Measurements from ENCODE around the gene PHACTR1.

The PHACTR1 gene

GRCh38 chr6:12955956-12956355 is 239.4 kb downstream of the PHACTR1 start:
- no peak for DNase-seq (ENCODE audit: low spot score)

DNA sequence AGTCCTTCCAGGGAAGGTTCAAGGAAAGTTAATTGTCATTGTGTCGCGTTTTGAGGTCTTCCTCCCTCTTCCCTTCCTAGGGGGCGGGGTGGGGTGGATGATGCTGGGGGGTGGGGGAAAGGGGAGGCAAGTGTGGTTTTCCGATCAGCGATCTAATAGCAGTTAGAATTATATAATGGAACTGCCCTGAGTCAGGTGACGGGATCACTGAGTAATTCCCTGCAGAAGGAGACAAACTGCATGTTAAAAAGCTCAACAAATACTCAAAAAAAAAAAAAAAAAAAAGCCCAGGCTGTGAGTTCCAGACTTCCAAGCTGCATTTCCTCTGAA is 240.4 kb downstream of the PHACTR1 start:
- no peak for DNase-seq (ENCODE audit: low spot score)

- no peak for DNase-seq (ENCODE audit: low spot score)
Measured at GRCh38 chr6:12957321-12958051, 240.9 kb downstream of the PHACTR1 start.

GRCh38 chr6:12958052-12958706 is 241.6 kb downstream of the PHACTR1 start:
- DNase-seq (ENCODE audit: low spot score): no peak

- no peak for DNase-seq (ENCODE audit: low spot score)
Measured at GRCh38 chr6:12961761-12962160, 245.2 kb downstream of the PHACTR1 start.

GRCh38 chr6:12962529-12962928 is 246.0 kb downstream of the PHACTR1 start:
- DNase-seq (ENCODE audit: low spot score): no peak

- DNase-seq (ENCODE audit: low spot score): no peak
Measured at GRCh38 chr6:12962987-12963386, 246.4 kb downstream of the PHACTR1 start.

DNA sequence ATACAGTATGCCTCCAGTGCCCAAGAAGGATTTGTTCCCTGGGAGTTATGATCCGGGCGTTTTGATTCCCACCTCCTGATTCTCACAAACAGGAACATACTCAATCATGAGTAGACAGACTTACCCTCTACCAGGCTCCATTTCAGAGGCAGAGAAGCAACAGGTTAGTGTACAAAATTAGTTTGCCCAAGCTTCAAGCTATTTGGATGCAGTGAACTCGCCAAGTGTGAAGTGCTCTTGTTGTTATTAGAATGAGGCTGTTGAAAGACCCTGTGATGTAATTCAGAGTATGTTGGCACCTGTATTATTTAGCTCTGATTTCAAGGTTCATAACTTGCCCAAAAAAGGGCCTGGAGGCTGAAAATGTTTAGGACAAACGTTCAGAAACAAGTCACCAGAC is 247.0 kb downstream of the PHACTR1 start:
- DNase-seq (ENCODE audit: low spot score): no peak

DNA sequence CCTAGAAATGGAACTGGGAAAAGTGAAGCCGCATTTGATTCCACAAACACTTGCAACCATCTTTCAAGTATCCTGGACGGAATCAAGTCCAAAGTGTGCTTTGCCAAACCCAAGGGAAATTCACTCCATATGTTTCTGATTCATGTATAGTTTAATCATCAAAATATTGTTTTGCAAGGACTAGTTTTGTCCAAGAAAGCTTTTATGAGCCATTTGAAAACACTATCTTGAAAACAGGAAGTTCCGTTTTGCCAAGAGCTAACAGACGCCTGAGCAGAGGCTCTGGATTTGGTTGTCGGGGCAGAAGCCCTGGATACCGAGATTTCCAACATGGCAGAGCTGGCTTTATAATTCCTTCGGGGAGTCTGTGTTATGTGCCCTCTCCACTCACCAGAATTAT is 251.1 kb downstream of the PHACTR1 start:
- no peak for DNase-seq (ENCODE audit: low spot score)

GRCh38 chr6:12968290-12968689 is 251.7 kb downstream of the PHACTR1 start:
- no peak for DNase-seq (ENCODE audit: low spot score)

- no peak for DNase-seq (ENCODE audit: low spot score)
Measured at GRCh38 chr6:12968839-12969558, 252.4 kb downstream of the PHACTR1 start.

- no peak for DNase-seq (ENCODE audit: low spot score)
Measured at GRCh38 chr6:12969966-12970365, 253.4 kb downstream of the PHACTR1 start.

DNA sequence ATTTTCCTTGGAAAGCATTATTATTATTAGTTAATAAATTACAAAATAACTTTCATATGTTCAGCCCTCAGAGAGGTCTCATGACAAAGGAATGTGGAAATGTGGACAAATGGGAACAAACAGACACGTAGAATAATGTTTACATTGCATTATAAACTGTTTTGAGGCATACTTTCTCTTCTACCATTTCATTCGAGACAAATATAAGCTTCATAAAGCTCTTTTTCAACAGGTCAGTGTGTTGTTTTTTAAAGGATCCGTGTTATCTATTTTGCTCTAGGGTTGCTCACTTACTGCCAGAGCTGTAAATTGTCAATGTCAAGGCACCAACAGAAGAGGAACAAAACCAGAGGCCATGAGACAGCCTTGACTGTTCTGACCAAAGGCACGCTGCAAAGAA is 256.8 kb downstream of the PHACTR1 start:
- no peak for DNase-seq (ENCODE audit: low spot score)

- DNase-seq (ENCODE audit: low spot score): no peak
Measured at GRCh38 chr6:12974551-12974950, 258.0 kb downstream of the PHACTR1 start.

- no peak for DNase-seq (ENCODE audit: low spot score)
Measured at GRCh38 chr6:12976366-12976765, 259.8 kb downstream of the PHACTR1 start.

DNA sequence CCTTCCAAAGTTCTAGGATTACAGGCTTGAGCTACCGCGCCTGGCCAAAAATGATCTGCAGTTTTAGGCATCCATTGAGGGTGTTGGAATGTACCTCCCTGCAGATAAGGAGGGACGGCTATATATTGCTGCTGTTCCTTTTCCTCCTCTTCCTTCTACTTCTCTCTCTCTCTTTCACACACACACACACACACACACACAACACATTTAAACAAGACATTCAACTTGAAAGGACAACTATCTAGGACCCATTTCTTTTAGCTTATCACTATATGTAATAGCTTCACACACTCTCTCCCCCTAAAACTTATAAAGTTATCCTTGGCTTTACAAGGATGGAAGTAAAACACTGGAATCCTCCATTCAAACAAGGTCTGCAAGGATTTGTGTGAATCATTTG is 260.6 kb downstream of the PHACTR1 start:
- no peak for DNase-seq (ENCODE audit: low spot score)

DNA sequence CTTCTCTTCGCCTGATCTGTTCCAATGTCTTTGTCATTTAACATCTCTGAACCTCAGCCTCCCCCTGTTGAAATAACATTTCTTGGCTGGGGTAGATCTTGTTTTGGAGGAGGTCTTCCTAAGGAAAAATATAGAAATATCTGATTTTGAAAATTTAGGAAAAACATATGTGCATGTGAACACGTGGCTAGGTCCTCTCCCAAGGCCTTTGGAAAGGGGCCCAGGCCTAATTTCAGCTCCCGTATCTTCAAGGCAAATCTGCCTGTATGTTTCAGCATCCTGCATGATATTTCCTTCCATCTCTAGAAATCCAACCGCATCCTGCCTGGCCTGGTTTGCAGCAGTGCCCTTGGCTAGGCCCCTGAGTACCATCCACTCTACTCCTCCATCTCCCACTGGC is 261.2 kb downstream of the PHACTR1 start:
- no peak for DNase-seq (ENCODE audit: low spot score)

DNA sequence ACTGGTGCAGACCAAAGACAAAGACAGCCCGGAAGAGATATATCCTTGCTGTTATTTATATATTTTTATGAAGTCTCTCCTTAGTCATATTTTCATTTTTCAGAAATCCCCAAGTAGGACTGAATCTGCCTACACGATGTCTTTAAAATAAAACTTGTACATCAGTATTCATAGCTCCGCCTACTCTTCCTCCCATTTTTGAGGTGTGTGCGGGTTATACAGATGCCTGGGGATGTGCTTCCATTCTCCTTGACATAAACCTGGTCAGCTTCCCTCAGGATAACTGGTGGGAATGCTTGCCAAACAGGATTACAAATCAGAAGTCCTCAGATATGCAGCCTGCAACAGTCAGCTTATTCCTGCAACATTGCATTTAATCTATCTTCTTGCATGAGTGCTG is 264.2 kb downstream of the PHACTR1 start:
- no peak for DNase-seq (ENCODE audit: low spot score)

DNA sequence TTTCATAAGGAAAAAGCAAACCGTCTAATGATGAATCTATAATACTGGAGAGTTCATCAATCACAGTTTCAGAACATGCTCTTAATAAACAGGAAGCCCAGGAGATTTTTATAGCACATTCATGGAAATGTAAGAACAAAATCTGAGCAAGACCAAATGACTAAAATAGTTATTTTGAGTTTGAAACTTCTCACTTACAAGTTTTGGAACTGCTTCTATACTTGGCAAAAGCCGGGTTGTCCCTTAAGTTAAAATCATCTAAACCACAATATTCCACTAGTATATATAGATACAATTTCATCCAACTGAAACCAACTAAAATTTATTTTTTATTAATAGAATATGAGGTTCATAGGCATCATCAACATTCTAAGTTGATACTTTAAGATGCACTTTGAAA is 268.2 kb downstream of the PHACTR1 start:
- DNase-seq (ENCODE audit: low spot score): no peak

GRCh38 chr6:12987783-12988182 is 271.2 kb downstream of the PHACTR1 start:
- DNase-seq (ENCODE audit: low spot score): no peak

DNA sequence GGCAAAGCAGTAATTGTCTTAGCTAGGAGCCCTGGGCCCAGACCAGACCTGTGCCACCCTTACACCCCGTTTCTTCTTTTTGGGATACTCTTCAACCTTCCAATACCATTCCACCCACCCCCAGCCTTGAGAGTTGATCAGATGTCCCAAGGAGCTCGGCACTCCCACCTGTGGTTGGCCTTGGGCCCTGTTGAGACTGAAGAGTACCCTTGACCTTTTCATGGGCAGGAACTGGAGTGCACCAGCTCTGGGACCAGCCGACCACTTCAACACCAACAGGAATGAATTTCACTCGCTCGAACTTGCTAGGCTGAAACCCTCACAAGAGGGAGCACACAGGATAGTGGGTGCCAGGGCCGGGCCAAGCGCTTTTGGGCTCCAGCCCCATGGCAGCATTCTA is 273.6 kb downstream of the PHACTR1 start:
- no peak for DNase-seq (ENCODE audit: low spot score)

DNA sequence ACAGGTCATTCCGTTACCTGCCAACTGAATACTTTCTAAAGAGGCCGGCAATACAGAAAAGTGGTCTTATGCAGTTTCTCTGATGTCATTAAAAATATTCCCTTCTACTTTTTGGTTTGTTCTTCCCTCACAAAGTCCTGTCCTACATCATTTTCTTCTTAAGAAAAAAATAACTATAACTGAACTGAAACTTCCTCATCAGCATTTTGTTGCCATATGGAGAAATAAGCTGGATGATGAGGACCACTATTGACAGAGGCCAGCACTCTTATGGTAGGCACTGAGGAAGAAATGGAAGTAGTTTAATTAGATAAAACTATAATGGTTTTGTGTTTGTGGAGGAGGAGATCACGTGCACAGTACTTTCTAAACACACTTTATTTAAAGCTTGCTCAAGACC is 274.9 kb downstream of the PHACTR1 start:
- DNase-seq (ENCODE audit: low spot score): no peak

DNA sequence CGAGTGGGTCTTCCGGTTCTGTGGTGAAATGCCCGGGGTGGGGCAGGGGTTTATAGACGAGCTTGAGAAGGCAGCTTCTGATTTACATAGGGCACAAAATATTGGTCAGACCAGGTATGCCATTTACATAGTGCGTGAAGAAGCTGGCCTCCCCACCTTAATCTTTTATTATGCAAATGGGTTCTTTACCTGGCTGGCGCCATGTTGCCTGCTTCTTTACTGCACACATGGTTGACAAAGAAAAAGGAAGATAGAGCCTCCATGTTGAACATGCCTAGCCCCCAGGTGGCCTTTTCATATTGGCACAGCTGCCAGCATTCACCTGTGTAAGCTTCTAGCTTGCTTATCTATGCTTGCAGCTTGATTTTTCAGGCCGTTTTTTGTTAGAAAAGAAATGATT is 276.2 kb downstream of the PHACTR1 start:
- DNase-seq (ENCODE audit: low spot score): no peak

Measured in CD4-positive, alpha-beta T cell treated with Interleukin-15 for 4 hours (primary cell).